Karpas-422 (cell line): Measurements from ENCODE around the gene RUNX1. TPM values are rescaled to one million over a fixed set of nuclear protein-coding genes. Genes with fewer than 3 reads are reported as not detected.

Experiments used
- DNase-seq: peaks from one replicate; pipeline ENCODE4 v3.0.0-alpha.2; 2015
- H2AFZ ChIP-seq: fragments of 200-600 bp; sonication (generic); 2 replicates; pipeline ENCODE4 v1.6.1; 2014; ENCODE audit warnings: antibody characterized with exemption, low read length, mixed read lengths
- H3K27ac ChIP-seq: fragments of 200-600 bp; sonication (generic); 2 replicates; pipeline ENCODE4 v1.5.1; 2014; ENCODE audit warnings: mild to moderate bottlenecking, low read length, moderate library complexity
- H3K27me3 ChIP-seq: fragments of 200-600 bp; sonication (generic); 2 replicates; pipeline ENCODE4 v1.6.1; 2014; ENCODE audit warnings: low read length, mixed read lengths
- H3K36me3 ChIP-seq: fragments of 200-600 bp; sonication (generic); 2 replicates; pipeline ENCODE4 v1.6.1; 2014; ENCODE audit warnings: low read length, mixed read lengths; ENCODE audit not compliant: insufficient read depth
- H3K4me1 ChIP-seq: fragments of 200-600 bp; sonication (generic); 2 replicates; pipeline ENCODE4 v1.6.1; 2014; ENCODE audit warnings: mild to moderate bottlenecking, low read length, mixed read lengths
- H3K4me2 ChIP-seq: fragments of 200-600 bp; sonication (generic); 2 replicates; pipeline ENCODE4 v1.6.1; 2014; ENCODE audit warnings: low read length, low read depth, mild to moderate bottlenecking; ENCODE audit not compliant: poor library complexity, severe bottlenecking
- H3K4me3 ChIP-seq: fragments of 200-600 bp; sonication (generic); 2 replicates; pipeline ENCODE4 v1.5.1; 2014; ENCODE audit warnings: mild to moderate bottlenecking, antibody characterized with exemption, low read length, mixed read lengths
- H3K79me2 ChIP-seq: fragments of 200-600 bp; sonication (generic); 2 replicates; pipeline ENCODE4 v1.6.1; 2014; ENCODE audit warnings: mild to moderate bottlenecking, low read length, mixed read lengths
- H3K9ac ChIP-seq: fragments of 200-600 bp; sonication (generic); 2 replicates; pipeline ENCODE4 v1.6.0; 2014; ENCODE audit warnings: low read length
- H3K9me2 ChIP-seq: fragments of 200-600 bp; sonication (generic), shearing (Covaris generic); replicated peaks from 2 replicates; pipeline ENCODE4 v1.6.0; 2014; ENCODE audit warnings: mild to moderate bottlenecking, low read length, moderate library complexity; ENCODE audit not compliant: insufficient read depth
- H3K9me3 ChIP-seq: fragments of 300-700, 200-600 bp; sonication (generic); 2 replicates; pipeline ENCODE4 v1.6.1; 2014; ENCODE audit warnings: low read length, mixed read lengths
- H4K20me1 ChIP-seq: fragments of 200-600 bp; sonication (generic); 2 replicates; pipeline ENCODE4 v1.6.1; 2014; ENCODE audit warnings: mild to moderate bottlenecking, antibody characterized with exemption, low read length, low read depth; ENCODE audit not compliant: insufficient read depth
- total RNA-seq: library from RNA; depleted of rRNA; stranded (reverse); fragments of >200 nt; shearing (Covaris generic); gene quantifications from 2 replicates; pipeline ENCODE4 v1.2.3, GENCODE V29; 2014; ENCODE audit warnings: low replicate concordance

Gene RUNX1
- total RNA-seq, 1 experiment from 2014 or later = 20.5 TPM

- Histone ChIP-seq H3K4me2 (no peak overlapping the region), H3K79me2 (no peaks in the 10 kb centered on the region), H3K4me3 (no peak overlapping the region), H3K9ac (no peak overlapping the region), H3K27me3 (no peaks in the 10 kb centered on the region), H2AFZ (no peak overlapping the region), H3K4me1 (no peaks in the 10 kb centered on the region), H3K36me3 (no peaks in the 10 kb centered on the region), H3K9me2 (no peaks in the 10 kb centered on the region), H4K20me1 (no peaks in the 10 kb centered on the region), H3K9me3 (no peaks in the 10 kb centered on the region), H3K27ac (no peak overlapping the region)
- DNase-seq = no peak
These were observed 229.1 kb downstream of the RUNX1 start for GRCh38 chr21:34820051-34820450.

- no peaks in the 10 kb centered on the region for H4K20me1 ChIP-seq
- DNase-seq = no peak
- H3K79me2 ChIP-seq = no peaks in the 10 kb centered on the region
- H3K27ac ChIP-seq = no peak overlapping the region
- no peaks in the 10 kb centered on the region for H3K9me3 ChIP-seq
- H3K9ac ChIP-seq = no peak overlapping the region
- H3K27me3 ChIP-seq = no peaks in the 10 kb centered on the region
- H3K4me2 ChIP-seq = no peak overlapping the region
- H3K36me3 ChIP-seq = no peaks in the 10 kb centered on the region
- no peak overlapping the region for H2AFZ ChIP-seq
- H3K4me1 ChIP-seq = no peaks in the 10 kb centered on the region
- no peaks in the 10 kb centered on the region for H3K9me2 ChIP-seq
- H3K4me3 ChIP-seq = no peak overlapping the region
These were observed 229.6 kb downstream of the RUNX1 start for GRCh38 chr21:34819357-34819999.

GRCh38 chr21:34818662-34819158 is 230.4 kb downstream of the RUNX1 start:
- Histone ChIP-seq H3K27ac (no peak overlapping the region), H3K9ac (no peak overlapping the region), H3K4me1 (no peaks in the 10 kb centered on the region), H3K9me2 (no peaks in the 10 kb centered on the region), H2AFZ (no peak overlapping the region), H3K4me3 (no peak overlapping the region), H3K79me2 (no peaks in the 10 kb centered on the region), H3K27me3 (no peaks in the 10 kb centered on the region), H3K36me3 (no peaks in the 10 kb centered on the region), H4K20me1 (no peaks in the 10 kb centered on the region), H3K4me2 (no peak overlapping the region), H3K9me3 (no peaks in the 10 kb centered on the region)
- no peak for DNase-seq

GRCh38 chr21:34817821-34818661 is 231.1 kb downstream of the RUNX1 start:
- no peak overlapping the region for H3K4me2 ChIP-seq
- no peak overlapping the region for H3K27ac ChIP-seq
- no peak overlapping the region for H3K4me3 ChIP-seq
- H3K9me3 ChIP-seq = no peaks in the 10 kb centered on the region
- H3K27me3 ChIP-seq = no peaks in the 10 kb centered on the region
- no peak overlapping the region for H3K9ac ChIP-seq
- no peaks in the 10 kb centered on the region for H3K4me1 ChIP-seq
- H2AFZ ChIP-seq = no peak overlapping the region
- no peaks in the 10 kb centered on the region for H3K79me2 ChIP-seq
- H4K20me1 ChIP-seq = no peaks in the 10 kb centered on the region
- no peaks in the 10 kb centered on the region for H3K9me2 ChIP-seq
- H3K36me3 ChIP-seq = no peaks in the 10 kb centered on the region
- no peak for DNase-seq

- H3K4me3 ChIP-seq = no peak overlapping the region
- no peaks in the 10 kb centered on the region for H3K9me3 ChIP-seq
- H3K9me2 ChIP-seq = no peaks in the 10 kb centered on the region
- H3K27ac ChIP-seq = no peak overlapping the region
- no peak overlapping the region for H3K4me2 ChIP-seq
- H3K4me1 ChIP-seq = no peaks in the 10 kb centered on the region
- H3K27me3 ChIP-seq = no peaks in the 10 kb centered on the region
- no peaks in the 10 kb centered on the region for H3K79me2 ChIP-seq
- H3K9ac ChIP-seq = no peak overlapping the region
- no peak for DNase-seq
- H4K20me1 ChIP-seq = no peaks in the 10 kb centered on the region
- no peaks in the 10 kb centered on the region for H3K36me3 ChIP-seq
- H2AFZ ChIP-seq = no peak overlapping the region
These were observed 233.0 kb downstream of the RUNX1 start for GRCh38 chr21:34815831-34816705.

- H3K4me3 ChIP-seq = no peak overlapping the region
- peaks cover 5% of the 10 kb centered on the region for H3K4me1 ChIP-seq
- H3K4me2 ChIP-seq = no peak overlapping the region
- no peaks in the 10 kb centered on the region for H4K20me1 ChIP-seq
- no peak overlapping the region for H2AFZ ChIP-seq
- H3K9me2 ChIP-seq = no peaks in the 10 kb centered on the region
- no peak for DNase-seq
- H3K27ac ChIP-seq = no peak overlapping the region
- no peak overlapping the region for H3K9ac ChIP-seq
- no peaks in the 10 kb centered on the region for H3K79me2 ChIP-seq
- no peaks in the 10 kb centered on the region for H3K9me3 ChIP-seq
- H3K36me3 ChIP-seq = no peaks in the 10 kb centered on the region
- H3K27me3 ChIP-seq = no peaks in the 10 kb centered on the region
These were observed 234.6 kb downstream of the RUNX1 start for GRCh38 chr21:34814529-34814951.

- H3K4me2 ChIP-seq = no peak overlapping the region
- H4K20me1 ChIP-seq = no peaks in the 10 kb centered on the region
- no peaks in the 10 kb centered on the region for H3K79me2 ChIP-seq
- no peak overlapping the region for H3K4me3 ChIP-seq
- no peaks in the 10 kb centered on the region for H3K9me2 ChIP-seq
- no peak overlapping the region for H3K27ac ChIP-seq
- H2AFZ ChIP-seq = no peak overlapping the region
- H3K9ac ChIP-seq = no peak overlapping the region
- DNase-seq = no peak
- no peaks in the 10 kb centered on the region for H3K27me3 ChIP-seq
- H3K4me1 ChIP-seq = peaks cover 16% of the 10 kb centered on the region
- H3K9me3 ChIP-seq = no peaks in the 10 kb centered on the region
- no peaks in the 10 kb centered on the region for H3K36me3 ChIP-seq
These were observed 235.7 kb downstream of the RUNX1 start for GRCh38 chr21:34813266-34813894.
